ENCODE results near the gene HNRNPUL2. TPM values are rescaled to one million over a fixed set of nuclear protein-coding genes. Genes with fewer than 3 reads are reported as not detected.

The HNRNPUL2 gene
- total and polyA plus RNA-seq, 8 donors = 10.3 to 73.5 (median 29.6) TPM

GRCh38 chr11:62708793-62709192 lies 18.5 kb downstream of the HNRNPUL2 start:
- Histone ChIP-seq H3K27me3 (no peaks in the 10 kb centered on the region), H3K36me3 (peaks cover 19 to 34% (median 33%) of the 10 kb centered on the region in 4 donors), H3K9me3 (no peaks in the 10 kb centered on the region), H3K27ac (peak overlapping the region; percentile 75 to 99 (median 89)), H3K4me1 (peaks cover 54 to 85% (median 73%) of the 10 kb centered on the region in 4 donors), H3K4me3 (peak overlapping the region; percentile 46 to 53 (median 53))
- intact Hi-C loops (cut with DNase I; ENCODE audit: low total_unique reads) = no loop called here
- TF ChIP-seq EP300 (IDR thresholded peaks at IDR 0.05) (no peak), POLR2A (IDR thresholded peaks at IDR 0.05) (no peak), POLR2AphosphoS5 (IDR thresholded peaks at IDR 0.05) (no peak)
- DNase-seq = peak; percentile 36 to 72
- 0 to 2% (median 0%) methylated on average over 7 of the region's 7 CpGs for WGBS, 5 donors

- peaks cover 52 to 81% (median 69%) of the 10 kb centered on the region in 4 donors for H3K4me1 ChIP-seq
- intact Hi-C loops (cut with DNase I; ENCODE audit: low total_unique reads) = no loop called here
- no peaks in the 10 kb centered on the region for H3K27me3 ChIP-seq
- no peak for DNase-seq
- no peaks in the 10 kb centered on the region for H3K9me3 ChIP-seq
- H3K4me3 ChIP-seq = peak overlapping the region; percentile 46 to 53 (median 53)
- 62 to 74% (median 73%) methylated on average over 5 of the region's 5 CpGs for WGBS, 5 donors
- peak overlapping the region; percentile 75 to 99 (median 89) for H3K27ac ChIP-seq
- TF ChIP-seq CTCF (IDR thresholded peaks at IDR 0.05) (no peak), POLR2A (IDR thresholded peaks at IDR 0.05) (no peak), POLR2AphosphoS5 (IDR thresholded peaks at IDR 0.05) (no peak), EP300 (IDR thresholded peaks at IDR 0.05) (no peak)
- H3K36me3 ChIP-seq = peaks cover 15 to 30% (median 29%) of the 10 kb centered on the region in 4 donors
Observed at GRCh38 chr11:62708392-62708791, 18.9 kb downstream of the HNRNPUL2 start.

GRCh38 chr11:62707277-62707861 lies 19.9 kb downstream of the HNRNPUL2 start, which contains the start of the genes BSCL2 and GNG3:
BSCL2 (minus strand) TSS chr11:62707424; CDS start chr11:62707195, 229 bp downstream.
GNG3 (plus strand) TSS chr11:62707676; CDS start chr11:62708296, 620 bp downstream.
- no peaks in the 10 kb centered on the region for H3K27me3 ChIP-seq
- H3K27ac ChIP-seq = peak within 1 kb of the TSS; percentile 89 to 99 (median 92)
- no peaks in the 10 kb centered on the region for H3K9me3 ChIP-seq
- peak in 1 of 2 donors; percentile 84 for DNase-seq
- 76 to 84% (median 82%) methylated on average over 6 to 10 of the region's 10 CpGs for WGBS, 5 donors
- H3K36me3 ChIP-seq = peaks cover 13 to 24% (median 22%) of the 10 kb centered on the region in 4 donors
- intact Hi-C loops (cut with DNase I; ENCODE audit: low total_unique reads) = no loop called here
- TF ChIP-seq POLR2A (IDR thresholded peaks at IDR 0.05) (no peak), POLR2AphosphoS5 (IDR thresholded peaks at IDR 0.05) (no peak), CTCF (IDR thresholded peaks at IDR 0.05) (no peak), EP300 (IDR thresholded peaks at IDR 0.05) (no peak)
- peak within 1 kb of the TSS; percentile 65 to 87 (median 80) for H3K4me3 ChIP-seq
- peaks cover 42 to 71% (median 58%) of the 10 kb centered on the region in 4 donors for H3K4me1 ChIP-seq

- no peaks in the 10 kb centered on the region for H3K9me3 ChIP-seq
- peaks cover 42 to 65% (median 55%) of the 10 kb centered on the region in 4 donors for H3K4me1 ChIP-seq
- no peak for TF ChIP-seq CTCF (IDR thresholded peaks at IDR 0.05)
- TF ChIP-seq POLR2A (IDR thresholded peaks at IDR 0.05) = no peak
- no peak for TF ChIP-seq EP300 (IDR thresholded peaks at IDR 0.05)
- TF ChIP-seq POLR2AphosphoS5 (IDR thresholded peaks at IDR 0.05) = no peak
- H3K36me3 ChIP-seq = peaks cover 9 to 24% (median 19%) of the 10 kb centered on the region in 4 donors
- peak overlapping the region; percentile 65 to 87 (median 80) for H3K4me3 ChIP-seq
- DNase-seq = no peak
- no peaks in the 10 kb centered on the region for H3K27me3 ChIP-seq
- peak overlapping the region; percentile 81 to 94 (median 89) for H3K27ac ChIP-seq
- intact Hi-C loops (cut with DNase I; ENCODE audit: low total_unique reads) = no loop called here
- WGBS, 5 donors = 46 to 61% (median 57%) methylated on average over 8 of the region's 8 CpGs
Observed at GRCh38 chr11:62706850-62707247, 20.4 kb downstream of the HNRNPUL2 start.
